ENCODE data around the gene OR4D10.
"Not testable (repeated sequence)": the region's sequence is repeated elsewhere in the genome, so short reads cannot be mapped to it uniquely, and the experiment has no call there.

The OR4D10 gene

DNA sequence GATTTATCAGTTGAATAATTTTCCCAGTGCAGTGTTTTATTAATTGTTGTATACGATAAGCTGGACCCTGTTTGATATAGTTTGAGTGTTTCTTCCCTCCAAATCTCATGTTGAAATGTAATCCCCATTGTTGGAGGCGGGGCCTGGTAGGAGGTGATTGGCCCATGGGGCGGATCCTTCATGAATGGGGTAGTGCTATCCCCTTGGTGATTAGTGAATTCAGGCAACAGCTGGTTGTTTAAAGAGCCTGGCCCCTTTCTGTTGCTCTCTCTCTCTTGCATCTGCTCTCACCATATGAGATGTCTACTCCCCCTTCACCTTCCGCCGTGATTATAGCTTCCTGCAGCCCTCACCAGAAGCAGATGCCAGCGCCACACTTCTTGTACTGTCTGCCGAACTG, 35.3 kb upstream of the OR4D10 start:
- no peaks in the 10 kb centered on the region for H3K9me3 ChIP-seq (ENCODE audit: control extremely low read depth in 1 of 5, control insufficient read depth in 4 of 5, insufficient read depth in 2 of 5, low read depth in 1 of 5, low read length in 4 of 5)
- DNase-seq: no peak
- H3K27ac ChIP-seq (ENCODE audit: insufficient read depth in 1 of 2, low read depth in 1 of 2, low read length in 2 of 2, poor library complexity in 1 of 2, severe bottlenecking in 2 of 2): no peak overlapping the region
- WGBS (ENCODE audit: insufficient coverage): 88% methylated on average over 3 of the region's 7 CpGs
- ChIA-PET POLR2A (no interaction called here), CTCF (interaction anchor here (0.6 to 1.5 kb wide), 4 partner anchors 12 to 38 kb away, joined by 3 to 4 read pairs (median 3); no protein-coding TSS in a partner anchor)
- no peak overlapping the region for H3K4me3 ChIP-seq (ENCODE audit: control insufficient read depth in 1 of 7, extremely low read depth in 1 of 7, insufficient read depth in 4 of 7, low read depth in 2 of 7, low read length in 6 of 7)
- H3K36me3 ChIP-seq (ENCODE audit: control insufficient read depth in 4 of 4, insufficient read depth in 4 of 4, low read length in 3 of 4): no peaks in the 10 kb centered on the region
- H3K4me1 ChIP-seq (ENCODE audit: control extremely low read depth in 1 of 4, control insufficient read depth in 4 of 4, insufficient read depth in 4 of 4, low read length in 3 of 4): no peaks in the 10 kb centered on the region
- H3K27me3 ChIP-seq (replicated peaks in 2 of 5; ENCODE audit: control insufficient read depth in 4 of 5, insufficient read depth in 5 of 5, low read length in 4 of 5): no peaks in the 10 kb centered on the region

DNA sequence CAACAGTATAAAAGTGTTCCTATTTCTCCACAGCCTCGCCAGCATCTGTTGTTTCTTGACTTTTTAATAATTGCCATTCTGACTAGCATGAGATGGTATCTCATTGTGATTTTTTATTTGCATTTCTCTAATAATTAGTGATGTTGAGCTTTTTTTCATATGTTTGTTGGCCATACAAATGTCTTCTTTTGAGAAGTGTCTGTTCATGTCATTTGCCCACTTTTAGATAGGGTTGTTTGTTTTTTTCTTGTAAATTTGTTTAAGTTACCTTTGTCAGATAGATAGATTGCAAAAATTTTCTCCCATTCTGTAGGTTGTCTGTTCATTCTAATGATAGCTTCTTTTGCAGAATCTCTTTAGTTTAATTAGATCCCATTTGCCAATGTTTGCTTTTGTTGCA, 27.5 kb upstream of the OR4D10 start:
- CTCF ChIA-PET; H3K4me1 ChIP-seq (ENCODE audit: control extremely low read depth in 1 of 4, control insufficient read depth in 4 of 4, insufficient read depth in 4 of 4, low read length in 3 of 4); DNase-seq; POLR2A ChIA-PET; H3K36me3 ChIP-seq (ENCODE audit: control insufficient read depth in 4 of 4, insufficient read depth in 4 of 4, low read length in 3 of 4); H3K9me3 ChIP-seq (ENCODE audit: control extremely low read depth in 1 of 5, control insufficient read depth in 4 of 5, insufficient read depth in 2 of 5, low read depth in 1 of 5, low read length in 4 of 5); H3K27ac ChIP-seq (ENCODE audit: insufficient read depth in 1 of 2, low read depth in 1 of 2, low read length in 2 of 2, poor library complexity in 1 of 2, severe bottlenecking in 2 of 2); H3K4me3 ChIP-seq (ENCODE audit: control insufficient read depth in 1 of 7, extremely low read depth in 1 of 7, insufficient read depth in 4 of 7, low read depth in 2 of 7, low read length in 6 of 7); H3K27me3 ChIP-seq (replicated peaks in 2 of 5; ENCODE audit: control insufficient read depth in 4 of 5, insufficient read depth in 5 of 5, low read length in 4 of 5): not testable (repeated sequence)
- no CpG with 5 or more reads among the region's 1 CpG for WGBS (ENCODE audit: insufficient coverage)

DNA sequence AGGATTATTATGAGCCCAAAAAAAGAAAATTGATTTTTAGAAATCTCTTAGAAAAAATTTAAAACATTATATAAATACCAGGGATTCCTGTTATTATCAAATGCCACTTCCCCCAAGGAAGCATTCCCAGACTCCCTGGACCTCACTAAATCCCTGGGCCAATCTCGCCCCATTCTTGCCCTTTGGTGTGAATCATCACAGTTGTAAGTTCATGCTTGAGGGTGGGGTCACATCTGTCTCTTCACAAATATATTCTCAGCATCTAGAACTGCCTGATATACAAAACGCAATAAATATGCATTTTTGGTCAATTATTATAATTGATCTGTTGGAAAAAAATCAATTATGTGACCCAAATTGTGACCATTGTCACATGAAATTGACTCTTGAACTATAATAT, 24.6 kb upstream of the OR4D10 start:
- 100% methylated on average over 1 of the region's 2 CpGs for WGBS (ENCODE audit: insufficient coverage)
- Histone ChIP-seq H3K36me3 (ENCODE audit: control insufficient read depth in 4 of 4, insufficient read depth in 4 of 4, low read length in 3 of 4) (no peaks in the 10 kb centered on the region), H3K4me1 (ENCODE audit: control extremely low read depth in 1 of 4, control insufficient read depth in 4 of 4, insufficient read depth in 4 of 4, low read length in 3 of 4) (no peaks in the 10 kb centered on the region), H3K27ac (ENCODE audit: insufficient read depth in 1 of 2, low read depth in 1 of 2, low read length in 2 of 2, poor library complexity in 1 of 2, severe bottlenecking in 2 of 2) (no peak overlapping the region), H3K4me3 (ENCODE audit: control insufficient read depth in 1 of 7, extremely low read depth in 1 of 7, insufficient read depth in 4 of 7, low read depth in 2 of 7, low read length in 6 of 7) (no peak overlapping the region), H3K9me3 (ENCODE audit: control extremely low read depth in 1 of 5, control insufficient read depth in 4 of 5, insufficient read depth in 2 of 5, low read depth in 1 of 5, low read length in 4 of 5) (peaks cover 0 to 8% (median 2%) of the 10 kb centered on the region in 5 experiments), H3K27me3 (replicated peaks in 2 of 5; ENCODE audit: control insufficient read depth in 4 of 5, insufficient read depth in 5 of 5, low read length in 4 of 5) (no peaks in the 10 kb centered on the region)
- DNase-seq: no peak
- ChIA-PET POLR2A (no interaction called here), CTCF (no interaction called here)

DNA sequence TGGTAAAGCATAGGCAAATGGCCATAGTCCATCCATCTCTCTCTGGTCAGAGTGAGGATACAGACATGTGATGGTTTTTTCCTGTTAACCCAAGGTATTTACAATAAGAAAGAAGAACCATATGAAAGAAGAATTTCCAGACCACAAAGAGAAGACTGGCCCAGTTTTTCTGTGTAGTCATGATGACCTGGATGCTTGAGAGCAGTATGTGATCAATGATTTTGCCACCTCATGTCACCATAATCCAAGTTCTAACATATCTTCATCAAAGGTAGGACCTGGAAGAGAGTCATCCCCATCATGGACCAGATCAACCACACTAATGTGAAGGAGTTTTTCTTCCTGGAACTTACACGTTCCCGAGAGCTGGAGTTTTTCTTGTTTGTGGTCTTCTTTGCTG, 16.5 kb upstream of the OR4D10 start, which contains the start of gene OR4D6:
Gene OR4D6 (plus strand): TSS at position 301 of the 400 bp plus-strand sequence. CDS start 0 bp downstream, at position 301.
- WGBS (ENCODE audit: insufficient coverage): 100% methylated on average over 1 of the region's 2 CpGs
- ChIA-PET POLR2A (no interaction called here), CTCF (no interaction called here)
- no peaks in the 10 kb centered on the region for H3K36me3 ChIP-seq (ENCODE audit: control insufficient read depth in 4 of 4, insufficient read depth in 4 of 4, low read length in 3 of 4)
- no peaks in the 10 kb centered on the region for H3K9me3 ChIP-seq (ENCODE audit: control extremely low read depth in 1 of 5, control insufficient read depth in 4 of 5, insufficient read depth in 2 of 5, low read depth in 1 of 5, low read length in 4 of 5)
- H3K4me1 ChIP-seq (ENCODE audit: control extremely low read depth in 1 of 4, control insufficient read depth in 4 of 4, insufficient read depth in 4 of 4, low read length in 3 of 4): no peaks in the 10 kb centered on the region
- no peaks in the 10 kb centered on the region for H3K27me3 ChIP-seq (replicated peaks in 2 of 5; ENCODE audit: control insufficient read depth in 4 of 5, insufficient read depth in 5 of 5, low read length in 4 of 5)
- H3K4me3 ChIP-seq (ENCODE audit: control insufficient read depth in 1 of 7, extremely low read depth in 1 of 7, insufficient read depth in 4 of 7, low read depth in 2 of 7, low read length in 6 of 7): no peak within 1 kb of the TSS
- DNase-seq: no peak
- no peak within 1 kb of the TSS for H3K27ac ChIP-seq (ENCODE audit: insufficient read depth in 1 of 2, low read depth in 1 of 2, low read length in 2 of 2, poor library complexity in 1 of 2, severe bottlenecking in 2 of 2)

DNA sequence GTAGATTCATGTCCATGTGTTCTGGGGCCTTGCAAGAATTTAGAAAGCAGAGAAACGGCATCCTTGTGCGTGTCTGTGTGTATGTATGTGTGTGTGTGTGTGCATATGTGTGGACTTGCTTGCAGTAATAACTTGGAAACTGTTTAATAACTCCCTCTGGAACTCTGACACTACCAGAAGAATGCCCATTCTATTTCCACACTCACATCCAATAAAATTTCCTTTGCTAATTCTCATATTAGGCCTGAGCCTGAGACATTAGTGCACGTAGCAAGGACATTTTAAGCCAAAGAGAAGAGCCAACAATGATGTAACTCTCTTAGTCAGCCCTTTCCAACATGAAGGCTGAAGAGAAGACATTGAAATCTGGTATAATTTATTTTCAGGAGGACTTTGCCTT, 13.2 kb upstream of the OR4D10 start:
- POLR2A ChIA-PET: no interaction called here
- WGBS (ENCODE audit: insufficient coverage): 100% methylated on average over 1 of the region's 3 CpGs
- no peak for DNase-seq

DNA sequence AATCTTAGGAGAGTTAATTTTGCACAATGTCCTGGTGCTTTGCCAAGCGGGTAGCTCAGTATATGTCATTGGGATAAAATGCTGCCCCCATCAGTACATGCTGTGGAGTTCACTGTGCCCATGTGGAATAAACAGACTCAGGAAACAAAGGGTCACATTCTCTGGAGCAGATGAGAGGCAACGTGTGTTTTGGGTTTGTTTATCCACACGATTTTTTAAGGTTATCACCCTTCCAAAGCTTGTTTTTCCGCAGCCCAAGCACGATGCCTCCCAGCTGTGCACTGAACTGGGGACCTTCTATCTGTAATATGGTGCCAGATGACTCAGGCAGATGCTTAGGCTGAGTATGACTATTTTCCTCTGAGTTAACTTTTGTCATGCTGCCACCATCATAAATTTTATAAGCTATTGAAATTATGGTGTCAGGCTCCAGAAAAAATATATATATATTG, 9.9 kb upstream of the OR4D10 start:
- Histone ChIP-seq H3K27me3 (replicated peaks in 2 of 5; ENCODE audit: control insufficient read depth in 4 of 5, insufficient read depth in 5 of 5, low read length in 4 of 5) (no peaks in the 10 kb centered on the region), H3K9me3 (ENCODE audit: control extremely low read depth in 1 of 5, control insufficient read depth in 4 of 5, insufficient read depth in 2 of 5, low read depth in 1 of 5, low read length in 4 of 5) (no peaks in the 10 kb centered on the region), H3K4me1 (ENCODE audit: control extremely low read depth in 1 of 4, control insufficient read depth in 4 of 4, insufficient read depth in 4 of 4, low read length in 3 of 4) (no peaks in the 10 kb centered on the region), H3K36me3 (ENCODE audit: control insufficient read depth in 4 of 4, insufficient read depth in 4 of 4, low read length in 3 of 4) (no peaks in the 10 kb centered on the region), H3K27ac (ENCODE audit: insufficient read depth in 1 of 2, low read depth in 1 of 2, low read length in 2 of 2, poor library complexity in 1 of 2, severe bottlenecking in 2 of 2) (no peak overlapping the region), H3K4me3 (ENCODE audit: control insufficient read depth in 1 of 7, extremely low read depth in 1 of 7, insufficient read depth in 4 of 7, low read depth in 2 of 7, low read length in 6 of 7) (no peak overlapping the region)
- no peak for DNase-seq
- CTCF ChIA-PET: no interaction called here
- WGBS (ENCODE audit: insufficient coverage): 85% methylated on average over 5 of the region's 5 CpGs
- POLR2A ChIA-PET: no interaction called here

More for the DNA sequence above, 13.2 kb upstream of the OR4D10 start:
- no peaks in the 10 kb centered on the region for H3K9me3 ChIP-seq (ENCODE audit: control extremely low read depth in 1 of 5, control insufficient read depth in 4 of 5, insufficient read depth in 2 of 5, low read depth in 1 of 5, low read length in 4 of 5)
- no peaks in the 10 kb centered on the region for H3K4me1 ChIP-seq (ENCODE audit: control extremely low read depth in 1 of 4, control insufficient read depth in 4 of 4, insufficient read depth in 4 of 4, low read length in 3 of 4)
- H3K27me3 ChIP-seq (replicated peaks in 2 of 5; ENCODE audit: control insufficient read depth in 4 of 5, insufficient read depth in 5 of 5, low read length in 4 of 5): no peaks in the 10 kb centered on the region
- CTCF ChIA-PET: no interaction called here
- H3K27ac ChIP-seq (ENCODE audit: insufficient read depth in 1 of 2, low read depth in 1 of 2, low read length in 2 of 2, poor library complexity in 1 of 2, severe bottlenecking in 2 of 2): no peak overlapping the region
- no peak overlapping the region for H3K4me3 ChIP-seq (ENCODE audit: control insufficient read depth in 1 of 7, extremely low read depth in 1 of 7, insufficient read depth in 4 of 7, low read depth in 2 of 7, low read length in 6 of 7)
- H3K36me3 ChIP-seq (ENCODE audit: control insufficient read depth in 4 of 4, insufficient read depth in 4 of 4, low read length in 3 of 4): no peaks in the 10 kb centered on the region

DNA sequence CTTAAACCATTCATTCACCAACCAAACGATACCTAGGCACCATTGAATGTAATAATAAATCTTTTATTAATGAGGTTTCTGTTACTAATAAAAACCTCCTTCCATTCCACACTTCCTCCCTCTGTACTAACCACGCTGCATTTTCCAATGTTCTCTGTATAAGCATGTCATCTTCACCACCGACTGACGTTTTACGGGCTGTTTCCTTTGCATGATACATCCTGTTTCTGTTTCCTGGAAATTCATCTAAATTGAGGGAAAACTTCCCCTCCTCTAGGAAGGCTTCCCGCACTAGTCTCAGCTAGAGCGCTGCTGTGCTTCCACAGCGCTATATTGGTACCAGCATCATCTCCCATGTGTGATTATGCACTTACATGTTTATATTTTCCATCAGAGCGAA, 2.1 kb downstream of the OR4D10 start:
- 21% methylated on average over 4 of the region's 9 CpGs for WGBS (ENCODE audit: insufficient coverage)
- Histone ChIP-seq H3K4me1 (ENCODE audit: control extremely low read depth in 1 of 4, control insufficient read depth in 4 of 4, insufficient read depth in 4 of 4, low read length in 3 of 4) (no peaks in the 10 kb centered on the region), H3K4me3 (ENCODE audit: control insufficient read depth in 1 of 7, extremely low read depth in 1 of 7, insufficient read depth in 4 of 7, low read depth in 2 of 7, low read length in 6 of 7) (no peak overlapping the region), H3K36me3 (ENCODE audit: control insufficient read depth in 4 of 4, insufficient read depth in 4 of 4, low read length in 3 of 4) (no peaks in the 10 kb centered on the region), H3K27me3 (replicated peaks in 2 of 5; ENCODE audit: control insufficient read depth in 4 of 5, insufficient read depth in 5 of 5, low read length in 4 of 5) (no peaks in the 10 kb centered on the region), H3K9me3 (ENCODE audit: control extremely low read depth in 1 of 5, control insufficient read depth in 4 of 5, insufficient read depth in 2 of 5, low read depth in 1 of 5, low read length in 4 of 5) (no peaks in the 10 kb centered on the region), H3K27ac (ENCODE audit: insufficient read depth in 1 of 2, low read depth in 1 of 2, low read length in 2 of 2, poor library complexity in 1 of 2, severe bottlenecking in 2 of 2) (no peak overlapping the region)
- POLR2A ChIA-PET: no interaction called here
- no peak for DNase-seq
- CTCF ChIA-PET: no interaction called here

All from common myeloid progenitor, CD34-positive (primary cell).